K562 (cell line): ENCODE measurements around the gene DCUN1D4. TPM values are rescaled to one million over a fixed set of nuclear protein-coding genes. Genes with fewer than 3 reads are reported as not detected.

Experiments used
- FOXJ2 ChIP-seq: fragments of 200-800 bp; sonication (Bioruptor generic); IDR thresholded peaks from 2 replicates; pipeline ENCODE4 v1.6.1; 2016; ENCODE audit warnings: missing genetic modification characterization, missing compliant biosample characterization
- KDM4B ChIP-seq, 2 experiments: fragments of 450-650 bp in 1 of 2; sonication (generic) in 1 of 2; IDR thresholded peaks; 2 replicates each; pipeline ENCODE4 v1.6.1; 2016 to 2017; ENCODE audit warnings: borderline replicate concordance in 2 of 2, antibody characterized with exemption in 1 of 2, low read depth in 1 of 2, mild to moderate bottlenecking in 1 of 2
- NCOA2 ChIP-seq, 2 experiments: fragments of 450-650 bp; IDR thresholded peaks; 2 replicates each; pipeline ENCODE4 v1.6.1; 2018; ENCODE audit warnings: mild to moderate bottlenecking in 2 of 2, moderate library complexity in 1 of 2; ENCODE audit not compliant: partially characterized antibody in 2 of 2
- SIRT6 ChIP-seq: IDR thresholded peaks from one replicate; pipeline ENCODE4 v1.6.1; 2012; ENCODE audit warnings: low read depth, mild to moderate bottlenecking, control low read depth, inconsistent platforms, low read length, moderate library complexity
- TRIM28 ChIP-seq: fragments of 450-650 bp; IDR thresholded peaks from 2 replicates; pipeline ENCODE4 v1.6.1; 2017
- ZBTB17 ChIP-seq: fragments of 450-650 bp; formaldehyde crosslinking; IDR thresholded peaks from 2 replicates; pipeline ENCODE4 v1.4.0; 2020; ENCODE audit warnings: mild to moderate bottlenecking
- ZNF217 ChIP-seq: sonication (generic); formaldehyde crosslinking; IDR thresholded peaks from 2 replicates; pipeline ENCODE4 v1.8.0; 2022; ENCODE audit warnings: mild to moderate bottlenecking, missing genetic modification reagents
- ZNF23 ChIP-seq: fragments of 250-450 bp; sonication (Bioruptor Pico); IDR thresholded peaks from 2 replicates; pipeline ENCODE4 v1.4.0; 2020; ENCODE audit warnings: mild to moderate bottlenecking
- ZNF263 ChIP-seq: sonication (generic); formaldehyde crosslinking; IDR thresholded peaks from 2 replicates; pipeline ENCODE4 v1.8.0; 2022; ENCODE audit warnings: mild to moderate bottlenecking, missing genetic modification reagents, borderline replicate concordance
- ZNF274 ChIP-seq: IDR thresholded peaks from 2 replicates; pipeline ENCODE4 v1.6.1; 2011; ENCODE audit warnings: low read depth, mild to moderate bottlenecking, low read length, moderate library complexity, borderline replicate concordance
- ZNF589 ChIP-seq: fragments of 200-800 bp; sonication (Bioruptor generic); IDR thresholded peaks from 2 replicates; pipeline ENCODE4 v1.6.1; 2016; ENCODE audit warnings: low read depth, missing genetic modification characterization, missing compliant biosample characterization
- polyA plus RNA-seq, 8 experiments: library from polyadenylated mRNA; depleted of rRNA in 4 of 8; stranded (reverse) in 5 of 8; unstranded in 3 of 8; fragments of >200 nt; fragmentation: Nextera tagmentation in 2 of 8; fragmentation: Illumina TruSeq in 1 of 8; extraction: Ambion mirVana in 2 of 8; extraction: Trizol in 1 of 8; gene quantifications; 2 replicates each; pipeline versions ENCODE4 v1.2.1 to v1.2.3, GENCODE V29; 2011 to 2014; ENCODE audit warnings: inconsistent platforms in 1 of 8, missing spikeins in 1 of 8
- total RNA-seq, 7 experiments: library from RNA; depleted of rRNA in 6 of 7; stranded (reverse); fragments of >200 nt in 6 of 7; fragmentation: Illumina TruSeq in 2 of 7; extraction: Trizol in 2 of 7; gene quantifications; 2 replicates each; pipeline versions ENCODE4 v1.2.1 to v1.2.3, GENCODE V29; 2011 to 2021; ENCODE audit warnings: low replicate concordance in 1 of 7
- TF ChIP-seq, protein P1 (sequence below): fragments of 150-350 bp; IDR thresholded peaks from 2 replicates; pipeline ENCODE4 v1.6.1; 2014; ENCODE audit warnings: low read depth, mild to moderate bottlenecking, low read length, borderline replicate concordance
- TF ChIP-seq, protein P2 (sequence below): fragments of 250-450 bp; sonication (Bioruptor Pico); IDR thresholded peaks from 2 replicates; pipeline ENCODE4 v1.8.0; 2022; ENCODE audit warnings: inconsistent platforms
- TF ChIP-seq, protein P3 (sequence below), 2 experiments: IDR thresholded peaks in 1 of 2; conservative IDR thresholded peaks in 1 of 2; 2 replicates each; pipeline ENCODE4 v1.6.1; 2016; ENCODE audit warnings: low read depth in 2 of 2, mild to moderate bottlenecking in 1 of 2, missing compliant biosample characterization in 1 of 2, missing genetic modification characterization in 1 of 2, moderate library complexity in 1 of 2
- TF ChIP-seq, protein P4 (sequence below): sonication (generic); formaldehyde crosslinking; IDR thresholded peaks from 2 replicates; pipeline ENCODE4 v1.8.0; 2022; ENCODE audit warnings: missing genetic modification reagents, mild to moderate bottlenecking, moderate library complexity, borderline replicate concordance
- TF ChIP-seq, protein P5 (sequence below): fragments of 250-450 bp; sonication (Bioruptor Pico); IDR thresholded peaks from 2 replicates; pipeline ENCODE4 v1.4.0; 2020

The DCUN1D4 gene
- total and polyA plus RNA-seq, 9 of the 15 experiments (the other 6 are each of a cell fraction or from before 2014, with no cell fraction given), result 15.1 to 73.5 (median 23.0) TPM

DNA sequence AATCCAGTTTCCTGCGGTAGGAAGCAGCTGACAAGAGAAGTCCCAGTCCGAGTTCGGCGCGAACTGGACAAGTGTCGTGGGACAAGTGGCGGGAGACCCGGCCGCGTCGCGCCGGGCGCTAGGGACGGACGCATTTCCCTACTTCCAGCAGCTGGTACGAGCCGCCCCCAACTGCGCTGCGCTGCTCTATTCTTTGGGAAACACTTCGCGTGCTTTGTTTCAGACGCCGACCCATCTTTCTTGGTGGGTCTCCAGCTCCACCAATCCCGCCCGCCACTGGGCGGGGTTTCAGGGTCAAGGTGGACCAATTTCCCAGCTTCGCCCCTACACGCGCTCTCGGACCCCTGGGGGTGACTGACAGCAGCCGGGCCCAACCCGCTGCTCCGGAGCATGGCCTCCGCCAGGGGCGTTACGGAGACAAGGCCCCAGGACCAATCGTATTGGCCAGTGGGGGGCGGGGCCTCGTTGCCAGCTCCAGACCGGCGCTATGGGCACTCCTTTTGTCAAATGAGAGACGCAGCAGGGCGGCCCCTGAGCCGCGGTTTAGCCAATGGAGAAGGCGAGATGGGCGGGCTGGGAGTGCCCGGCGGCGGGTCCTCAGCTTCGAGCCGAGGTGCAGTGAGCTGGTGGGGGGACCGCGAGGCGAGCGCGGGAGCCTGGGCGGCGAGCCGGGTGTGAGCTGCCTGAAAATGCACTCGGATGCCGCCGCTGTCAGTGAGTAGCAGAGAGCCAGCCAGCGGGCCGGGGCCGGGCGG lies at the start of gene DCUN1D4 (continued):
- TF ChIP-seq TRIM28 (no peak), ZNF274 (no peak), ZBTB17 (no peak), ZNF23 (CRISPR knock-in tag) (no peak), KDM4B (IDR thresholded peaks at IDR 0.05; ENCODE audit: borderline replicate concordance in 2 of 2, low read depth in 1 of 2) (no peak), ZNF589 (no peak), ZNF217 (no peak), ZNF263 (CRISPR knock-in tag) (no peak), SIRT6 (no peak), FOXJ2 (tag) (no peak), NCOA2 (IDR thresholded peaks at IDR 0.05; ENCODE audit: partially characterized antibody in 2 of 2) (no peak)
- TF ChIP-seq, protein P1, sequence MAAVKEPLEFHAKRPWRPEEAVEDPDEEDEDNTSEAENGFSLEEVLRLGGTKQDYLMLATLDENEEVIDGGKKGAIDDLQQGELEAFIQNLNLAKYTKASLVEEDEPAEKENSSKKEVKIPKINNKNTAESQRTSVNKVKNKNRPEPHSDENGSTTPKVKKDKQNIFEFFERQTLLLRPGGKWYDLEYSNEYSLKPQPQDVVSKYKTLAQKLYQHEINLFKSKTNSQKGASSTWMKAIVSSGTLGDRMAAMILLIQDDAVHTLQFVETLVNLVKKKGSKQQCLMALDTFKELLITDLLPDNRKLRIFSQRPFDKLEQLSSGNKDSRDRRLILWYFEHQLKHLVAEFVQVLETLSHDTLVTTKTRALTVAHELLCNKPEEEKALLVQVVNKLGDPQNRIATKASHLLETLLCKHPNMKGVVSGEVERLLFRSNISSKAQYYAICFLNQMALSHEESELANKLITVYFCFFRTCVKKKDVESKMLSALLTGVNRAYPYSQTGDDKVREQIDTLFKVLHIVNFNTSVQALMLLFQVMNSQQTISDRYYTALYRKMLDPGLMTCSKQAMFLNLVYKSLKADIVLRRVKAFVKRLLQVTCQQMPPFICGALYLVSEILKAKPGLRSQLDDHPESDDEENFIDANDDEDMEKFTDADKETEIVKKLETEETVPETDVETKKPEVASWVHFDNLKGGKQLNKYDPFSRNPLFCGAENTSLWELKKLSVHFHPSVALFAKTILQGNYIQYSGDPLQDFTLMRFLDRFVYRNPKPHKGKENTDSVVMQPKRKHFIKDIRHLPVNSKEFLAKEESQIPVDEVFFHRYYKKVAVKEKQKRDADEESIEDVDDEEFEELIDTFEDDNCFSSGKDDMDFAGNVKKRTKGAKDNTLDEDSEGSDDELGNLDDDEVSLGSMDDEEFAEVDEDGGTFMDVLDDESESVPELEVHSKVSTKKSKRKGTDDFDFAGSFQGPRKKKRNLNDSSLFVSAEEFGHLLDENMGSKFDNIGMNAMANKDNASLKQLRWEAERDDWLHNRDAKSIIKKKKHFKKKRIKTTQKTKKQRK, result peak; percentile 95
- TF ChIP-seq, protein P2, sequence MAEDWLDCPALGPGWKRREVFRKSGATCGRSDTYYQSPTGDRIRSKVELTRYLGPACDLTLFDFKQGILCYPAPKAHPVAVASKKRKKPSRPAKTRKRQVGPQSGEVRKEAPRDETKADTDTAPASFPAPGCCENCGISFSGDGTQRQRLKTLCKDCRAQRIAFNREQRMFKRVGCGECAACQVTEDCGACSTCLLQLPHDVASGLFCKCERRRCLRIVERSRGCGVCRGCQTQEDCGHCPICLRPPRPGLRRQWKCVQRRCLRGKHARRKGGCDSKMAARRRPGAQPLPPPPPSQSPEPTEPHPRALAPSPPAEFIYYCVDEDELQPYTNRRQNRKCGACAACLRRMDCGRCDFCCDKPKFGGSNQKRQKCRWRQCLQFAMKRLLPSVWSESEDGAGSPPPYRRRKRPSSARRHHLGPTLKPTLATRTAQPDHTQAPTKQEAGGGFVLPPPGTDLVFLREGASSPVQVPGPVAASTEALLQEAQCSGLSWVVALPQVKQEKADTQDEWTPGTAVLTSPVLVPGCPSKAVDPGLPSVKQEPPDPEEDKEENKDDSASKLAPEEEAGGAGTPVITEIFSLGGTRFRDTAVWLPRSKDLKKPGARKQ, result no peak
- TF ChIP-seq, protein P3, sequence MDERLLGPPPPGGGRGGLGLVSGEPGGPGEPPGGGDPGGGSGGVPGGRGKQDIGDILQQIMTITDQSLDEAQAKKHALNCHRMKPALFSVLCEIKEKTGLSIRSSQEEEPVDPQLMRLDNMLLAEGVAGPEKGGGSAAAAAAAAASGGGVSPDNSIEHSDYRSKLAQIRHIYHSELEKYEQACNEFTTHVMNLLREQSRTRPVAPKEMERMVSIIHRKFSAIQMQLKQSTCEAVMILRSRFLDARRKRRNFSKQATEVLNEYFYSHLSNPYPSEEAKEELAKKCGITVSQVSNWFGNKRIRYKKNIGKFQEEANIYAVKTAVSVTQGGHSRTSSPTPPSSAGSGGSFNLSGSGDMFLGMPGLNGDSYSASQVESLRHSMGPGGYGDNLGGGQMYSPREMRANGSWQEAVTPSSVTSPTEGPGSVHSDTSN (CRISPR knock-in tag; IDR thresholded peaks at IDR 0.05; ENCODE audit: low read depth), result peak; percentile 88
- TF ChIP-seq, protein P3 (tag; conservative IDR thresholded peaks at IDR 0.05; ENCODE audit: low read depth), result peak; percentile 99
- TF ChIP-seq, protein P4, sequence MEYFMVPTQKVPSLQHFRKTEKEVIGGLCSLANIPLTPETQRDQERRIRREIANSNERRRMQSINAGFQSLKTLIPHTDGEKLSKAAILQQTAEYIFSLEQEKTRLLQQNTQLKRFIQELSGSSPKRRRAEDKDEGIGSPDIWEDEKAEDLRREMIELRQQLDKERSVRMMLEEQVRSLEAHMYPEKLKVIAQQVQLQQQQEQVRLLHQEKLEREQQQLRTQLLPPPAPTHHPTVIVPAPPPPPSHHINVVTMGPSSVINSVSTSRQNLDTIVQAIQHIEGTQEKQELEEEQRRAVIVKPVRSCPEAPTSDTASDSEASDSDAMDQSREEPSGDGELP (CRISPR knock-in tag), result peak; percentile 62; the same call in 1 of the 2 replicates
- TF ChIP-seq, protein P5, sequence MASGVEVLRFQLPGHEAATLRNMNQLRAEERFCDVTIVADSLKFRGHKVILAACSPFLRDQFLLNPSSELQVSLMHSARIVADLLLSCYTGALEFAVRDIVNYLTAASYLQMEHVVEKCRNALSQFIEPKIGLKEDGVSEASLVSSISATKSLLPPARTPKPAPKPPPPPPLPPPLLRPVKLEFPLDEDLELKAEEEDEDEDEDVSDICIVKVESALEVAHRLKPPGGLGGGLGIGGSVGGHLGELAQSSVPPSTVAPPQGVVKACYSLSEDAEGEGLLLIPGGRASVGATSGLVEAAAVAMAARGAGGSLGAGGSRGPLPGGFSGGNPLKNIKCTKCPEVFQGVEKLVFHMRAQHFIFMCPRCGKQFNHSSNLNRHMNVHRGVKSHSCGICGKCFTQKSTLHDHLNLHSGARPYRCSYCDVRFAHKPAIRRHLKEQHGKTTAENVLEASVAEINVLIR (CRISPR knock-in tag), result peak; percentile 66
